Measurements from ENCODE around the gene MINDY3. TPM values are rescaled to one million over a fixed set of nuclear protein-coding genes. Genes with fewer than 3 reads are reported as not detected.

The MINDY3 gene
- total and polyA plus RNA-seq, 10 donors, result 16.1 to 35.0 (median 30.0) TPM

DNA sequence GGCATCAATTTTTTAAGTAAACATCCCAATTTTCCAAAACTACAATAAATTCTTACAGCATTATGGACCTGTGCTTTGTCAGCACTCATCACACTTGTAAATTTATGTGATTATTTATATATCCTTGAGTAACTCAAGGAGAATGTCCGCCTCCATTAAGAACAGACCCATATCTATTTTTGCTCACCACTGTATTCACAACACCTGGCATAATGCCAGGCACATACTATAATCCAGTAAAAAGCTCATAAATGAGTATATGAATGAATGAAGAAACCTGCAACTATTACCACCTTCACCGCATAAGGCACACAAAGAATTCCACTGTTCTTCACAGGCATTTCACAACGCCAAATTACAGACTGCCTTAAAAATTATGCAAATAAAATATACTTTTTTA, 46.9 kb downstream of the MINDY3 start:
- TF ChIP-seq POLR2A (IDR thresholded peaks at IDR 0.05) (no peak), POLR2AphosphoS5 (IDR thresholded peaks at IDR 0.05) (no peak)
- TF ChIP-seq, protein P1, sequence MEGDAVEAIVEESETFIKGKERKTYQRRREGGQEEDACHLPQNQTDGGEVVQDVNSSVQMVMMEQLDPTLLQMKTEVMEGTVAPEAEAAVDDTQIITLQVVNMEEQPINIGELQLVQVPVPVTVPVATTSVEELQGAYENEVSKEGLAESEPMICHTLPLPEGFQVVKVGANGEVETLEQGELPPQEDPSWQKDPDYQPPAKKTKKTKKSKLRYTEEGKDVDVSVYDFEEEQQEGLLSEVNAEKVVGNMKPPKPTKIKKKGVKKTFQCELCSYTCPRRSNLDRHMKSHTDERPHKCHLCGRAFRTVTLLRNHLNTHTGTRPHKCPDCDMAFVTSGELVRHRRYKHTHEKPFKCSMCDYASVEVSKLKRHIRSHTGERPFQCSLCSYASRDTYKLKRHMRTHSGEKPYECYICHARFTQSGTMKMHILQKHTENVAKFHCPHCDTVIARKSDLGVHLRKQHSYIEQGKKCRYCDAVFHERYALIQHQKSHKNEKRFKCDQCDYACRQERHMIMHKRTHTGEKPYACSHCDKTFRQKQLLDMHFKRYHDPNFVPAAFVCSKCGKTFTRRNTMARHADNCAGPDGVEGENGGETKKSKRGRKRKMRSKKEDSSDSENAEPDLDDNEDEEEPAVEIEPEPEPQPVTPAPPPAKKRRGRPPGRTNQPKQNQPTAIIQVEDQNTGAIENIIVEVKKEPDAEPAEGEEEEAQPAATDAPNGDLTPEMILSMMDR (IDR thresholded peaks at IDR 0.05 in 8 of 11, conservative IDR thresholded peaks at IDR 0.05 in 3 of 11), result no peak
- Histone ChIP-seq H3K27ac (no peak overlapping the region), H3K36me3 (peaks cover 0 to 84% (median 6%) of the 10 kb centered on the region in 6 donors), H3K27me3 (replicated peaks in 1 of 7) (no peaks in the 10 kb centered on the region), H3K4me1 (peaks cover 0 to 19% (median 3%) of the 10 kb centered on the region in 6 donors), H3K4me3 (no peak overlapping the region), H3K9me3 (no peaks in the 10 kb centered on the region)
- intact Hi-C loops (cut with DNase I; ENCODE audit: low total_unique reads), result no loop called here
- WGBS, 5 donors, result 89 to 96% (median 94%) methylated on average over 3 of the region's 3 CpGs
- DNase-seq, result no peak

DNA sequence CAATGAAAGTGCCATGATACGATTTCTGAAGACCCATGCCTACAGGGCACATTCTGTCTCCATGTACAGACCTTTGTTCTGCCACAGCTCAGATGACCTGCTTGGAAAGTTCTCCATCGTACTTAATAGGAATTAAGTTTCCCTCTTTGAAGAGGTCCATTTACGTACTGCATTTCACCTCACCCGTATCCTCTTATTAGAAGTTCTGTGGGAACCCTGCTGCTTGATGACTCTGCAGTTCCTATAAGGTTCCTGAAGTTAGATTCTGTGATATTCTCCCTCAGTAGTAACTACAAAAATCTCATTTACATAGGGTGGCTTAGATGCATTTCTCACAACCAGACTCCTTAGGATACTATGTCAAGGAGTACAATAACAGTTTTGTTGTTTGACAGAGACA, 50.9 kb downstream of the MINDY3 start:
- peaks cover 0 to 2% (median 0%) of the 10 kb centered on the region in 6 donors for H3K4me1 ChIP-seq
- no peak overlapping the region for H3K4me3 ChIP-seq
- H3K27ac ChIP-seq, result no peak overlapping the region
- TF ChIP-seq, protein P1 (IDR thresholded peaks at IDR 0.05 in 8 of 11, conservative IDR thresholded peaks at IDR 0.05 in 3 of 11), result no peak
- TF ChIP-seq POLR2AphosphoS5 (IDR thresholded peaks at IDR 0.05) (no peak), POLR2A (IDR thresholded peaks at IDR 0.05) (no peak)
- H3K27me3 ChIP-seq (replicated peaks in 1 of 7), result no peaks in the 10 kb centered on the region
- DNase-seq, result no peak
- peaks cover 0 to 89% (median 10%) of the 10 kb centered on the region in 6 donors for H3K36me3 ChIP-seq
- intact Hi-C loops (cut with DNase I; ENCODE audit: low total_unique reads), result no loop called here
- 94 to 99% (median 99%) methylated on average over 4 of the region's 4 CpGs for WGBS, 5 donors
- no peaks in the 10 kb centered on the region for H3K9me3 ChIP-seq

DNA sequence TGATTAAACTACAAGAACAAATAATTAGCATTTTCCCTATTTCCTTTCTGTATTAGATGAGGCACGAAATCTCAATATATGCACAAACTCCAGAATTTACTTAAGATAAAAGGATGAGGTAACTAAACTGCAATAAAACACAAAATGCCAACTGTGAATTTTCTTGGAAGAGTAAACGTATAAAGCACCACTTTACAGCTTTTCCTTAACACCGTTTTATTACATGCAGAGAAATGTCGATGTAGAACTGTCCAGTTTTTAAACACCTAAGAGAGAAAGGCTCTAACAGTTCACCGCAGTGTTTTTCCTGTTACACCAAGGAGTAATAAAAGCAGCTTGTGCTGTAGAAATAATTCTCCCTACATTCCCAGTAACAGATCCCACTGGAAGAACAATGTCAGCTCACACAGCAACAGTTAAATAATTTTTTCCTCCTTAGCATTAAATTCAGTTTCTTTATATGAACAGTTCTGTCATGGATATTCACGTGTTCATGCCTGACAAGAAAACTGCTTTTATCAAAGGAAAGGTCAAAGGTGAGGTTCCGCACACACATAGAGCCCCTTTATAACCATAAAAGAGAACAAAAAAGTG, 52.0 kb downstream of the MINDY3 start:
- no peak for DNase-seq
- Histone ChIP-seq H3K4me1 (no peaks in the 10 kb centered on the region), H3K9me3 (no peaks in the 10 kb centered on the region), H3K4me3 (no peak overlapping the region), H3K27ac (no peak overlapping the region), H3K36me3 (peaks cover 0 to 85% (median 10%) of the 10 kb centered on the region in 6 donors), H3K27me3 (replicated peaks in 1 of 7) (no peaks in the 10 kb centered on the region)
- WGBS, 5 donors, result 93 to 98% (median 97%) methylated on average over 7 of the region's 7 CpGs
- TF ChIP-seq, protein P1 (IDR thresholded peaks at IDR 0.05 in 8 of 11, conservative IDR thresholded peaks at IDR 0.05 in 3 of 11), result no peak
- TF ChIP-seq POLR2A (IDR thresholded peaks at IDR 0.05) (no peak), POLR2AphosphoS5 (IDR thresholded peaks at IDR 0.05) (no peak)
- intact Hi-C loops (cut with DNase I; ENCODE audit: low total_unique reads), result no loop called here

DNA sequence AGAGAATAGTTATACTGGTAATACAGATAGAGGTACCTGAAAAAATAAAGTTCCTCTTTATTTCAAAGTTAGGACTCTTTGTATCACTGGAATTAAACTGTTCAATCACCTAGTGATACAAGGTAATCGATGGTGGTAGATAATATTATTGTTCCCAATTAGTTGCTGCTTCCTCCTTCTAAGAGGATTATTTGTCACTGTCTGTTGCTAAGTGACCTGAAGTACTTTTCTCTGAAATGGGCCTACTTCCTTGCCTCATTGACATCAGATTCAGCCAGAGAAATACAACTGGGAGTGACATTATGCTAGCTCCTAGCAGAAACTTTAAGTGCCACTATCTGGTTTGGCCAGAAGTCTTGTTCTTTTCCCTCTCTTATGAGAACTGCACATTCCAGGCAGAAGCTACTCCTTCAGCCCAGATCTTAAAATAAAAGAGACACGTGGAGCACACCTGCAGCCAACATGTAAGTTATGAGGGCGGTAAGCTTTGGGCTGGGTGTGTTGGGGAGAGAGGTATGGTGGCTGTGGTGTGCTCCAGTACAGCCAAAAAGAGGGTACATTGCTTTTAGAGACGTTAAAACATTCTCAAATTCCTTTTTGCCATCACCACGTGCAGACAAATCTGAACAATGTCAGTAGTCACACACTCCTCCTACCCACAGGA, 54.8 kb downstream of the MINDY3 start:
- intact Hi-C loops (cut with DNase I; ENCODE audit: low total_unique reads), result no loop called here
- Histone ChIP-seq H3K27ac (no peak overlapping the region), H3K27me3 (replicated peaks in 1 of 7) (no peaks in the 10 kb centered on the region), H3K9me3 (peaks cover 0 to 14% (median 9%) of the 10 kb centered on the region in 8 donors), H3K4me1 (no peaks in the 10 kb centered on the region), H3K4me3 (no peak overlapping the region), H3K36me3 (peaks cover 0 to 90% (median 17%) of the 10 kb centered on the region in 6 donors)
- WGBS, 5 donors, result 85 to 93% (median 89%) methylated on average over 5 of the region's 5 CpGs
- DNase-seq, result no peak
- TF ChIP-seq POLR2A (IDR thresholded peaks at IDR 0.05), result no peak
- no peak for TF ChIP-seq POLR2AphosphoS5 (IDR thresholded peaks at IDR 0.05)
- TF ChIP-seq, protein P1 (IDR thresholded peaks at IDR 0.05 in 8 of 11, conservative IDR thresholded peaks at IDR 0.05 in 3 of 11), result no peak

Measured in spleen (tissue), 11 donors.